CD4-positive, alpha-beta T cell treated with Interleukin-4 for 4 hours (primary cell): ENCODE measurements around the gene MTA1.

Source experiments
- DNase-seq: peaks from one replicate; pipeline ENCODE4 v3.0.0-alpha.2; 2020

The MTA1 gene

GRCh38 chr14:105387530-105387922 is 32.1 kb upstream of the MTA1 start:
- no peak for DNase-seq

GRCh38 chr14:105388110-105388951 is 31.3 kb upstream of the MTA1 start:
- no peak for DNase-seq

GRCh38 chr14:105388976-105389375 is 30.7 kb upstream of the MTA1 start:
- DNase-seq, result no peak

- DNase-seq, result no peak
Observed at GRCh38 chr14:105389534-105389933, 30.1 kb upstream of the MTA1 start.

GRCh38 chr14:105389976-105390848 is 29.4 kb upstream of the MTA1 start:
- no peak for DNase-seq

- DNase-seq, result no peak
Observed at GRCh38 chr14:105390849-105391500, 28.7 kb upstream of the MTA1 start.

- DNase-seq, result no peak
Observed at GRCh38 chr14:105391541-105391940, 28.1 kb upstream of the MTA1 start.

- no peak for DNase-seq
Observed at GRCh38 chr14:105392131-105393090, 27.2 kb upstream of the MTA1 start.

GRCh38 chr14:105393151-105393550 is 26.5 kb upstream of the MTA1 start:
- DNase-seq, result no peak

- DNase-seq, result no peak
Observed at GRCh38 chr14:105394714-105395537, 24.7 kb upstream of the MTA1 start.

- no peak for DNase-seq
Observed at GRCh38 chr14:105395538-105395854, 24.1 kb upstream of the MTA1 start.

GRCh38 chr14:105397350-105397931 is 22.2 kb upstream of the MTA1 start:
- no peak for DNase-seq

GRCh38 chr14:105398044-105398725 is 21.4 kb upstream of the MTA1 start, which contains the start of gene TEX22:
Gene TEX22, plus strand, starts transcription at chr14:105398538. Its CDS starts 803 bp downstream, at chr14:105399341.
- DNase-seq, result peak; percentile 77

- DNase-seq, result peak; percentile 14
Observed at GRCh38 chr14:105398726-105399465, 20.7 kb upstream of the MTA1 start.

GRCh38 chr14:105399466-105399775 is 20.2 kb upstream of the MTA1 start:
- DNase-seq, result no peak

- DNase-seq, result no peak
Observed at GRCh38 chr14:105400016-105400415, 19.6 kb upstream of the MTA1 start.

GRCh38 chr14:105401699-105402098 is 17.9 kb upstream of the MTA1 start:
- DNase-seq, result no peak

GRCh38 chr14:105408592-105408991 is 11.0 kb upstream of the MTA1 start:
- no peak for DNase-seq

- no peak for DNase-seq
Observed at GRCh38 chr14:105409364-105409763, 10.3 kb upstream of the MTA1 start.

- no peak for DNase-seq
Observed at GRCh38 chr14:105410642-105411016, 9.0 kb upstream of the MTA1 start.
